Esophagus muscularis mucosa (tissue), 4 donors: ENCODE data around the gene IL7R. TPM values are rescaled to one million over a fixed set of nuclear protein-coding genes. Genes with fewer than 3 reads are reported as not detected.

Experiments used
- DNase-seq: peaks from one replicate; pipeline ENCODE4 v3.0.0-alpha.2; 2017; ENCODE audit errors: extremely low spot score
- H3K27ac ChIP-seq, 4 donors: fragments of 200-600 bp; sonication (generic); replicated peaks in 1 of 4; 1 replicate in 3 of 4; 2 replicates in 1 of 4; pipeline ENCODE4 v1.5.1; 2016 to 2019; ENCODE audit warnings: mild to moderate bottlenecking in 1 of 4
- H3K27me3 ChIP-seq, 4 donors: fragments of 200-600 bp; sonication (generic); one replicate each; pipeline versions ENCODE4 v1.5.1 to v1.6.0; 2016 to 2019
- H3K36me3 ChIP-seq, 4 donors: fragments of 200-600 bp; sonication (generic); one replicate each; pipeline ENCODE4 v1.5.1; 2016 to 2019
- H3K4me1 ChIP-seq, 4 donors: fragments of 200-600 bp; sonication (generic); one replicate each; pipeline ENCODE4 v1.5.1; 2016 to 2019
- H3K4me3 ChIP-seq, 4 donors: fragments of 200-600 bp; sonication (generic); 1 replicate in 2 of 4; 2 replicates in 2 of 4; pipeline ENCODE4 v1.5.1; 2016 to 2019; ENCODE audit warnings: mild to moderate bottlenecking in 4 of 4, moderate library complexity in 1 of 4
- H3K9me3 ChIP-seq, 4 donors: fragments of 200-600 bp; sonication (generic); 1 replicate in 3 of 4; 2 replicates in 1 of 4; pipeline ENCODE4 v1.5.1; 2016 to 2019
- EP300 ChIP-seq: sonication (generic); formaldehyde crosslinking; IDR thresholded peaks from one replicate; pipeline ENCODE4 v1.6.1; 2017; ENCODE audit warnings: antibody characterized with exemption
- POLR2A ChIP-seq: fragments of 450-650 bp; IDR thresholded peaks from one replicate; pipeline ENCODE4 v1.6.1; 2017; ENCODE audit warnings: antibody characterized with exemption, moderate library complexity, mild to moderate bottlenecking, low read depth
- POLR2AphosphoS5 ChIP-seq, 2 donors: sonication (generic); formaldehyde crosslinking; IDR thresholded peaks; one replicate each; pipeline ENCODE4 v1.6.1; 2017; ENCODE audit warnings: antibody characterized with exemption in 2 of 2
- WGBS: methylation state at CpG from one replicate; pipeline ENCODE4 v1.1.5; 2018; 5-methylcytosine and 5-hydroxymethylcytosine counted together
- intact Hi-C: fragments of 100-400 bp; cut with DNase I; formaldehyde crosslinking; loops from one replicate; pipeline ENCODE4 v1.15.1; 2023
- total RNA-seq, 4 donors: library from RNA; depleted of rRNA; stranded (reverse); fragments of >200 nt; gene quantifications; one replicate each; pipeline versions ENCODE4 v1.1.0 to v1.2.1, GENCODE V29; 2016
- TF ChIP-seq, protein P1 (sequence below), 3 experiments: fragments of 200-600 bp in 2 of 3; fragments of 450-650 bp in 1 of 3; sonication (generic) in 2 of 3; IDR thresholded peaks; one replicate each; pipeline ENCODE4 v1.5.1; 2017 to 2019; ENCODE audit warnings: antibody characterized with exemption in 3 of 3, mild to moderate bottlenecking in 2 of 3, moderate library complexity in 1 of 3

IL7R gene
- total RNA-seq, 4 donors from 2014 or later, result 2.8 to 10.6 (median 4.1) TPM

DNA sequence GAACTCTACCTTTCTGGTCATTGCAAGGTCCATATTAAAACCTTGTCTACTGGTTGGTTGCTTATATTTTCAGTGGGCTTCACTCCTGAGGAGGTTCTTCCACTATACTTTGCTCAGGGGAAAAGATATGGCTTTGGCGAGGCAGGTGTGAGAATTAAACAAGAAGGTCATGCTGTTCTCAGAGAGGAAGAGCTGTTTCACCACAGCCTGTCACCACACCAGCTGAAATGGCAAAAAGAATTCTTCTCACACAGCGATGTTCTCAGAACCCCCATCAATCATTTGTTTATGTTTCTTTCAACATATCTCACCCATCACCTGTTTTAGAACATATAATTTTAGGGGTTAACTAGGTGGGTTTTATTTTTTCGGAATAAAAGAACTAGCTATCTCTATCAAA, 43.1 kb downstream of the IL7R start:
- WGBS, result 35% methylated on average over 3 of the region's 3 CpGs
- H3K36me3 ChIP-seq, result no peaks in the 10 kb centered on the region
- no peaks in the 10 kb centered on the region for H3K9me3 ChIP-seq
- no peak for TF ChIP-seq POLR2A
- TF ChIP-seq, protein P1, sequence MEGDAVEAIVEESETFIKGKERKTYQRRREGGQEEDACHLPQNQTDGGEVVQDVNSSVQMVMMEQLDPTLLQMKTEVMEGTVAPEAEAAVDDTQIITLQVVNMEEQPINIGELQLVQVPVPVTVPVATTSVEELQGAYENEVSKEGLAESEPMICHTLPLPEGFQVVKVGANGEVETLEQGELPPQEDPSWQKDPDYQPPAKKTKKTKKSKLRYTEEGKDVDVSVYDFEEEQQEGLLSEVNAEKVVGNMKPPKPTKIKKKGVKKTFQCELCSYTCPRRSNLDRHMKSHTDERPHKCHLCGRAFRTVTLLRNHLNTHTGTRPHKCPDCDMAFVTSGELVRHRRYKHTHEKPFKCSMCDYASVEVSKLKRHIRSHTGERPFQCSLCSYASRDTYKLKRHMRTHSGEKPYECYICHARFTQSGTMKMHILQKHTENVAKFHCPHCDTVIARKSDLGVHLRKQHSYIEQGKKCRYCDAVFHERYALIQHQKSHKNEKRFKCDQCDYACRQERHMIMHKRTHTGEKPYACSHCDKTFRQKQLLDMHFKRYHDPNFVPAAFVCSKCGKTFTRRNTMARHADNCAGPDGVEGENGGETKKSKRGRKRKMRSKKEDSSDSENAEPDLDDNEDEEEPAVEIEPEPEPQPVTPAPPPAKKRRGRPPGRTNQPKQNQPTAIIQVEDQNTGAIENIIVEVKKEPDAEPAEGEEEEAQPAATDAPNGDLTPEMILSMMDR (IDR thresholded peaks at IDR 0.05), result no peak
- no peak for TF ChIP-seq EP300
- no peak for TF ChIP-seq POLR2AphosphoS5 (IDR thresholded peaks at IDR 0.05)
- H3K4me1 ChIP-seq, result no peaks in the 10 kb centered on the region
- H3K27ac ChIP-seq, result no peak overlapping the region
- no peaks in the 10 kb centered on the region for H3K27me3 ChIP-seq
- intact Hi-C loops, result no loop called here
- DNase-seq, result no peak
- H3K4me3 ChIP-seq, result no peak overlapping the region

DNA sequence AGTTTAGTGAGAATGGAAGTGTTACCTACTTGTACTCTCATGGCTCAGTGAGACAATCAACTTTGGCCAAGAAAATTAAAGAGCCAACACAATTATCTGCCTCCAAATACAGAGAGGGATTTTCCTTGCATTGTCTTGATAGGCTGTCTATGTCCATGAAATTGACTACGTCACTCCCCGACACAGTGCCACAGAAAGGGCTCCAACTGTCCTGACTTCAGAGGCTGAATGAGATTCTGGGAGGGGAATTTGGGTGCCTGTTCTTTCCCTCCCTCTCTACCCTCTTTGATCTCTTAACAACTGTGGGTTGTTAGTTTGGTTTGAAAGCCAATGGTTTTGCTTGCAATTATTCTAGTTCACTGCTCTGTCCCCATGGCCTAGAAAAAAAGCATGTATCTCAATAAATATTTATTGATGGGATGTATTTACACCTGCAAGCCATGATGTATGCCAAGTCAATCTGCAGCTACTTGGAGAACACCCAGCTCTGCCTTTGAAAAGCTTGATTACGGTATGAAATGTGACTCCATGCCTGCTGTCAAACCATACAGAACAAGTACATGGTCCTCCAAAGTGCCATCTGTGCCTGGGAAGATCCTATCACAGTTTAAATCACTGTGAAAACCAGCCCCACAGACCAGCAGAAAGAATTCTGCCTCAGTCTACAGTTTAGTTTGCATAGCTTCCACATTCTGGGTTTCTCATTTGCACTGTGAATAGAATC, 44.4 kb downstream of the IL7R start:
- H3K4me3 ChIP-seq, result no peak overlapping the region
- no peaks in the 10 kb centered on the region for H3K9me3 ChIP-seq
- no peaks in the 10 kb centered on the region for H3K27me3 ChIP-seq
- H3K27ac ChIP-seq, result no peak overlapping the region
- intact Hi-C loops, result no loop called here
- TF ChIP-seq POLR2AphosphoS5 (IDR thresholded peaks at IDR 0.05) (no peak), EP300 (no peak), POLR2A (no peak)
- TF ChIP-seq, protein P1 (IDR thresholded peaks at IDR 0.05), result no peak
- 96% methylated on average over 3 of the region's 3 CpGs for WGBS
- H3K4me1 ChIP-seq, result no peaks in the 10 kb centered on the region
- H3K36me3 ChIP-seq, result no peaks in the 10 kb centered on the region
- DNase-seq, result no peak

DNA sequence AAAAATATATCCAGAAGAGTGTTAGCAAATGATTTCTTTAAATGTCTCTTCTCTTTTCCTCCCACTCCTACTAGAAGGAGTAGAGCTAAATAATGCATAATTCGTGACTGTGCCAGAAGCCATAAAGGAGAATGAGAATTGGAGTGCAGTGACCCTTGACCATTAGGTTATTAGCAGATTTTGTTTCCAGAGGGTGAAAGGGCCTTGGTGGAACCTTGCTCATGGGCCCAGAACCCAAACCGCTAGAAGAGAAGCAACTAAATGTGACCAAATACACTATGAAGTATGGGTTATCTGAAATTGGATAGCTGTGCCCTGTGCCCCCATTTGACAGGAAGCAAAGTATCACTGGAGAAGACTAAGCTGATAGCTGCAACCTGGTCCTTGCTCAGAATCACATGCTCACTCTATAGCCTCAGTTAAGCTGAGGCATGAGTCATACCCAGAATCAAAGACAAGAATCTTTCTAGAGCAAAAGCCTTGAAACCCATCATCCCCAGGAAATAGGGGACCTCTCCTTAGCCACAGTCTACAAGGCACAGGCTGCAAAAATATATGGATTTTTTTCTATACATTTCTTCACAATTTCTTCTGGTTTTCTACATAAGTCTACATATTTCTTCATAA, 45.5 kb downstream of the IL7R start:
- Histone ChIP-seq H3K27ac (no peak overlapping the region), H3K4me1 (no peaks in the 10 kb centered on the region), H3K4me3 (no peak overlapping the region), H3K27me3 (no peaks in the 10 kb centered on the region), H3K36me3 (no peaks in the 10 kb centered on the region), H3K9me3 (no peaks in the 10 kb centered on the region)
- TF ChIP-seq, protein P1 (IDR thresholded peaks at IDR 0.05), result no peak
- TF ChIP-seq POLR2AphosphoS5 (IDR thresholded peaks at IDR 0.05) (no peak), POLR2A (no peak), EP300 (no peak)
- DNase-seq, result no peak
- WGBS, result 74% methylated on average over 2 of the region's 2 CpGs
- intact Hi-C loops, result no loop called here

DNA sequence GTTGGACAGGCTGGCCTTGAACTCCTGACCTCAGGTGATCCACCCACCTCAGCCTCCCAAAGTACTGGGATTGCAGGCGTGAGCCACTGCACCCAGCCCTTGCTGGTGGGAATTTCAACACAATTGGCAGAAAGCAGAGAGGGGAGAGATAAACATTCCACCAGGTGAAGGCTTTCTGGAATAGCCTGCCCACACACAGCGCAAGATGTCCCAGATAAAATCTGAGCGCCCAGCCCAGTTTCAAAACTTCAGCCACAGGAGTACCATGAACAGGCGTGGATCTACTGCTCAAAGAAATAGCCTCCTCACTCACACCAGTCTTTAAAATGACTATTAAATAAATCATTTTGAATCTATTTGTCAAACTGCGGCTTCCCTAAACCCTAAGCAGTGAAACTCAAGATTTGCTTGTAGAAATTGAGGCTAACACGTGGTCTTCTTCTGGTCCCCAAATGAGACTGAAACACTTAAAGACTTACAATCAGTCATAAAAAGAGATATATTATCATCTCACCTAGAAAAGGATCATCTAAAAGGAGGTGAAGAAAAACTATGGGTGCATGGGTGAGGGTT, 47.0 kb downstream of the IL7R start:
- Histone ChIP-seq H3K4me3 (no peak overlapping the region), H3K4me1 (no peaks in the 10 kb centered on the region), H3K27ac (no peak overlapping the region), H3K9me3 (no peaks in the 10 kb centered on the region), H3K27me3 (no peaks in the 10 kb centered on the region), H3K36me3 (no peaks in the 10 kb centered on the region)
- DNase-seq, result no peak
- intact Hi-C loops, result no loop called here
- 92% methylated on average over 6 of the region's 6 CpGs for WGBS
- TF ChIP-seq POLR2AphosphoS5 (IDR thresholded peaks at IDR 0.05) (no peak), POLR2A (no peak), EP300 (no peak)
- TF ChIP-seq, protein P1 (IDR thresholded peaks at IDR 0.05), result no peak
